Fibroblast of the aortic adventitia (primary cell): Measurements from ENCODE around the gene MATN4. TPM values are rescaled to one million over a fixed set of nuclear protein-coding genes. Genes with fewer than 3 reads are reported as not detected.

Source experiments
- DNase-seq: peaks from one replicate; pipeline ENCODE4 v3.0.0-alpha.2; 2010; ENCODE audit warnings: low read depth
- H3K4me3 ChIP-seq: 2 replicates; pipeline ENCODE4 v1.5.1; 2011; ENCODE audit warnings: low read depth, mild to moderate bottlenecking, control low read depth, low read length, moderate library complexity
- CTCF ChIP-seq: IDR thresholded peaks from 2 replicates; pipeline ENCODE4 v1.5.1; 2011; ENCODE audit warnings: mild to moderate bottlenecking, low read length, control low read depth, inconsistent platforms; ENCODE audit not compliant: insufficient read depth
- total RNA-seq: library from RNA; depleted of rRNA; stranded (reverse); fragments of >200 nt; gene quantifications from 2 replicates; pipeline ENCODE4 v1.2.3, GENCODE V29; 2012; ENCODE audit warnings: low replicate concordance

MATN4 gene
- total RNA-seq, 1 donor: not detected

GRCh38 chr20:45299786-45300185, 8.3 kb downstream of the MATN4 start:
- no peak for TF ChIP-seq CTCF
- DNase-seq: no peak
- H3K4me3 ChIP-seq: no peak overlapping the region

- no peak for TF ChIP-seq CTCF
- no peak overlapping the region for H3K4me3 ChIP-seq
- no peak for DNase-seq
Observed at GRCh38 chr20:45297786-45298497, 10.2 kb downstream of the MATN4 start.

- no peak for DNase-seq
- no peak for TF ChIP-seq CTCF
- no peak overlapping the region for H3K4me3 ChIP-seq
Observed at GRCh38 chr20:45294659-45295058, 13.4 kb downstream of the MATN4 start.

- DNase-seq: no peak
- peak overlapping the region; percentile 66 for H3K4me3 ChIP-seq
- no peak for TF ChIP-seq CTCF
Observed at GRCh38 chr20:45294003-45294368, 14.1 kb downstream of the MATN4 start.

- peak; percentile 61 for DNase-seq
- H3K4me3 ChIP-seq: peak overlapping the region; percentile 66
- peak; percentile 99 for TF ChIP-seq CTCF
Observed at GRCh38 chr20:45293041-45294002, 14.8 kb downstream of the MATN4 start.

- H3K4me3 ChIP-seq: no peak overlapping the region
- TF ChIP-seq CTCF: no peak
- DNase-seq: no peak
Observed at GRCh38 chr20:45292343-45292742, 15.8 kb downstream of the MATN4 start.
